ENCODE results near the gene PDPK1.
"Not testable (repeated sequence)": the region's sequence is repeated elsewhere in the genome, so short reads cannot be mapped to it uniquely, and the experiment has no call there.

Gene PDPK1

GRCh38 chr16:2523801-2524231 is 14.0 kb upstream of the PDPK1 start:
- no peak for DNase-seq

GRCh38 chr16:2524339-2524938 is 13.4 kb upstream of the PDPK1 start:
- DNase-seq, result no peak

- DNase-seq, result no peak
Observed at GRCh38 chr16:2526135-2526534, 11.7 kb upstream of the PDPK1 start.

DNA sequence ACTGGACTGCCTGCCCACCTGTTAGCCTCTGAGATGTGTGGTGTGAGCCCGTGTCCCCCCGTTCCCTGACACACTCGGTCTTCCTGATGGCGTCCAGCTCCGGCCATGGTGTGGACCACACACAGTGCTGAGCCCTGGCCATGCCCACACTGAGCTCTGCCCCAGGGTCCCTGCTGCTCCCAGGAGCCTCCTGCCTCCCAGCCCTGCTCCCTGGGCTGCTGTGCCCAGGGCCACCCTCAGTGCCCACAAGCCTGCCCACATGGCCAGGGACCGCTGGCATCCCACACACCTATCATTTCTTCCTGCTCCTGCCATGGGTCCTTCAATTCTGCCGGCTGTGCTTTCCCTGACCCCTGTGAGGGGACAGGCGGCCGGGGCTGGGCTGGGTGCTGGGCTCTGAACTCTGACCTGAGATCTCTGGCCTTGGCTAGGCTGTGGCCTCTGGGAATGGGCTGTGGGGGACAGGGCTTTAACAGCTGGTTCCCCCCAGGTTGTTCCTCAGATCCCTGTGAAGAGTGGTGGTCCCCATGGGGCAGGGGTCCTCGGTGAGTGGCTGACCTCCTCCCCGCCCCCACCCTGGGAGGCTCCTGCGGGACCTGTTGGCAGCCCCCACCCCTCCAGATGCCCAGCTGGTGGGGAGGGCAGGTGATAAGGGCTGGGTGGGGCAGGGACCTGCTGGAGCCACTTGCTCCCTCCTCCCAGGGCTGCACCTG is 10.6 kb upstream of the PDPK1 start:
- DNase-seq, result no peak

GRCh38 chr16:2527784-2528100 is 10.1 kb upstream of the PDPK1 start:
- no peak for DNase-seq

DNA sequence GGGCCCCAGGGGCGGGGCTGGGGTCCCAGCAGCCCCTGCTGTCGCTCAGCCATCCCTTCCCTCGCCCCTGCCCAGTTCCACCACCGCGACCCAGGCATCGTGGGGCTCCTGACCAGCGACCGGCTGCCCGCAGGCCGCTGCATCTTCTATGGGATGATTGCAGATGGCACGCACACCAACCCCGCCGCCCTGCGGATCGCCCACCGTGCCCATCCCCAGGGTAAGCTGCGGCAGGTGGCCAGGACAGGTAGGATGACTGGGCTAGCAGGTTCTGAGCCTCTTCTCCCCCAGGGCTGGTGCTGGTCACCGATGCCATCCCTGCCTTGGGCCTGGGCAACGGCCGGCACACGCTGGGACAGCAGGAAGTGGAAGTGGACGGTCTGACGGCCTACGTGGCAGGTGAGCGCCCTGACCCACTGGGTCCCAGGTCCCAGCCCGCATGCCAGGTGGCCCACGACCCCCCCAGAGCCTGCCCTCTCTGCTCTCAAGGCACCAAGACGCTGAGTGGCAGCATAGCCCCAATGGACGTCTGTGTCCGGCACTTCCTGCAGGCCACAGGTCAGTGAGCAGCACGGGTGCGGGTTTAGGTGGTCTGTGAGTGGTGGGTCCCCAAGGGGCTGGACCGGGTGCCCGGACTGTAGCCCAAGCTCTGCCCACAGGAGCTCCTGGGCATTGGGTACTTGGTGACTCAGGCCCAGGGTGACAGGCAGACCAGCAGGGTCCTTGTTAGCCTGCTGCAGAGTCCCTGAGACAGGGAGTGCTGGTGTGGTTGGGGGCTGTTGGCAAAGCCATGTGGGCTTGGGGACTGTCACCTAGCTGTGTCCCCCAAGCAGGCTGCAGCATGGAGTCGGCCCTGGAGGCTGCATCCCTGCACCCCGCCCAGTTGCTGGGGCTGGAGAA is 9.4 kb upstream of the PDPK1 start:
- DNase-seq, result no peak

DNA sequence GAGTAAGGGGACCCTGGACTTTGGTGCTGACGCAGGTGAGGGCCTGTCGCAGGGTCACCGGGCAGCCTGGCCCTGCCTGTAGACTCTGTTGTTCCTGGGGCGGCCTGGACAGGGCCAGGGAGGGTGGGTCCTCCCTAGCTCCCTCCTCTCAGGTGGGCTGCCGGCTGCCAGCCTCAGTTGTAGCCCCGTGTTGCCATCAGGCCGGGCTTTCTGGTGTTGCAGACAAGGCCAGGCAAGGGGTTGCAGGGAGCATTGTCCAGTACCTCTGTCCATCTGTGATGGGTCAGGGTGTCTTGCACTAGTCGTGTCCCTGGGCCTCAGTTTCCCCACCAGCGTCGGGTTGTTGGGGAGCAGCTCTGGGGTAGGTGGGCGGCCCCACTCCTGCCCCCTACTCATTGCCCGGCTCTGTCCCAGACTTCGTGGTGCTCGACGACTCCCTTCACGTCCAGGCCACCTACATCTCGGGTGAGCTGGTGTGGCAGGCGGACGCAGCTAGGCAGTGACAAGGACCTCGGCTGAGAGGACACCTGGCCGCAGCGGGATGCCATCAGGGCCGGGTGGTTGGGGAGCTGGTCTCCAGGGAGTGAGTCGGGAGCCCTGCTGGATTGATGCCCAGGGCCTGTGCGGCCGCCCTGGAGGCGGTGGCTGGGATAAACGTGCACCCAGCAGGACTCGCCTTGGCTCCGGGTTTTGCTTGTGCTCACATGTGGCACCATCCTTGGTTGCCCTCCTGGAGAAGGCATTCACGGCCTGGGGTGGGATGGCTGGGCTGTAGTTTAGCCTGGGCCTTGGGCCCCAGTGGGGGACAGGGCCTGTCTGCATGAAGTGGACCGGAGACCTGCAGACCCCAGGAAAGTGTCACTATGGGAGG is 8.5 kb upstream of the PDPK1 start:
- DNase-seq, result no peak

DNA sequence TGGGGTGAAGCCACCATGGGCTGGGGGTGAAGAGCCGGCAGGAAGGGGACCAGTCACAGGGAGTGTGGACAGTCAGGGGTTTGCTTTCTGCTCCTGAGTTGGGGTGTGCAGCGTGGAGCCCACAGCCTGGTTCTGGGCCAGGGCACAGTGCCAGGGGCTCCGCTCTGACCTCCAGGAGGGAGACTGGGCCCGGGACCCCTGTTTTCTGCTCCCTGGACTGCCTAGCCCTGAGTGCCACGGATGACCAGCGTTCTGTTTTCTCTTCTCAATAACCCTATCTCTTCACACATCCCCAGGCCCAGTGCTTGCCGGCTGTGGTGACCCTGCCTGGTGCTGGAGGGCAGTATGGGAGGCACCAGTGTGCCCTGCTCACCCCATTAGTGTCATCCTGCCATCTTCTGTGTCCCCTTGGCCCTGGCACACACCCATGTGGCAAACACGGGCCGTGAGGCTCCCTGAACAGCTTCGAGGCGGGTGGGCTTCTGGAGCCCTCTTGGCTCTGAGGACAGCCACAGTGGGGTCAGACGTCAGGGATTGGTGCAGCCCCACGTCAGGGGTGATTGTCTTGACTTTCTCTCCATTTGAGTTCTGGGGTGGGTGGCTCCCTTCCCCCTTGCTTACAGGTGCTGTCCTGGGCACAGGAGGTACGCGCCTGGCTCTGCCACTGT is 7.7 kb upstream of the PDPK1 start:
- no peak for DNase-seq

DNA sequence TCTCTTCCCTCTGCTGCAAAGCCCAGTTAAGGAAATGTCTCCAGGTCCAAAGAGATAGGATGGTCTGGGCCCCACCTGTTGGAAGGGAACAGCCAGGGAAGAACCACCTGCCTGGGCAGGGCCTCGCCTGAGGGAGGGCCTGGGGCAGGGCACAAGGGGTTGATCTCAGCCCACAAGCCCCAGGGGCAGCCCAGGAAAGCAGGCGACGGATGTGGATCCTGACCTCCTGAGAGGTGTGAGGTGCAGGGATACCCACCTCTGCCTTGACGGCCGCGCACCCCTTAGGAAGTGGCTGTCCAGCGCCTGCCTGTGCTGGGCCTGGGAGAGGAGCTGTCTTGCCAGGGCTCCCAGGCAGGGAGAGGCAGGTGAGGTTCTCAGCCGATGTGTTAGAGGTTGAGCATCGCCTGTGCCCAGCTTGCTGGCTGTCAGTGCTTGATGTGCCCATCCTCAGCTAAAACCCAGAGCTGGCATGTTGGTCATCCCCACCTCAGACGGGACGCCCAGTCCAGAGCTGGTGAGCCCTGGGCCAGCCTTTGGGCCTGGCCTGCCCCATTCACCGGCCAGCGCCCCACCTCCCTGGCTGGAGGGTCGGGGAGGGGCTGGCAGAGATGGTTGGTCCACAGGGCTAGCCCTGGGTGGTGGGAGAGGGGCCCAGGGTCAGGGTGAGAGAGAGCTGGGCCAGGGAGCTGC is 7.0 kb upstream of the PDPK1 start:
- peak in 1 of 4 experiments; percentile 15 for DNase-seq

DNA sequence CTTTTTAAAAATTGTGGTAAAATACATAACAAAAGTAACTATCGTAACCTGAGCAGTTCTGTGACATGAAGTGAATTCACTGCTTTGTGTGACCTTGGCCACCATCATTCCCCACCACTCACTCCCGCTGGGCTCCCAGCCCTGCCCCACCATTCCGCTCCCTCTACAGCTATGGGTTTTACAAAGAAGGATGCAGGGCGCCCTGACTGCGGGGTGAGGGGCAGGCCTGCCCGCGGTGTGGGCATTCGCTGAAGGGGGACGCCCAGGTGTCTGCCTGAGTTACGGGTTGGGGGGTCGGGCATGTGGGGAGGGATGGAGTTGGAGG is 6.5 kb upstream of the PDPK1 start, which contains the start of gene CEMP1:
TSS of gene CEMP1 (minus strand) at position 38 of the 325 bp plus-strand sequence. CDS start 335 bp downstream, outside the sequence.
- peak in 1 of 4 experiments; percentile 9 for DNase-seq

GRCh38 chr16:2531696-2532493 is 5.9 kb upstream of the PDPK1 start:
- DNase-seq, result peak; percentile 99 to 100 (median 99)

- peak; percentile 68 to 81 (median 77) for DNase-seq
Observed at GRCh38 chr16:2532494-2533141, 5.2 kb upstream of the PDPK1 start.

- peak in 1 of 4 experiments; percentile 7 for DNase-seq
Observed at GRCh38 chr16:2533142-2533755, 4.6 kb upstream of the PDPK1 start.

- no peak for DNase-seq
Observed at GRCh38 chr16:2533912-2534311, 3.9 kb upstream of the PDPK1 start.

DNA sequence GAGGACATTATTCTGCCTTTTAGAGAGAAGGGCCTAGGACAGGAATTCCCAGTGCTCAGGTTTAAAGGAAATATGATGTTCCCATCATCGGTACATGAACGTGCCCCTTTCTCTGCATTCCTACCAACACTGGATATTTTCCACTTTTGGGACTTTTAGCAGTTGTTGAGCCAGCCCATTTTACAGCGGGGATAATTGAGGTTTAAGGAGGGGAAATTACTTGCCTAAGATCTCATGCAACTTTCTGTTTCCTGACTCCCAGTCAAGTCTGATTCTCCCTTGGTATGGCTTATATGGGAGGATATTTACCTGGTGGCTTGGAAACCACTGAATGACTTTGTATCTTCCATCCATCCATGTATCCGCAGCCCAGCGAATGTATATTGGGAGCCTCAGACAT is 3.5 kb upstream of the PDPK1 start:
- DNase-seq, result not testable (repeated sequence)

GRCh38 chr16:2535625-2536013 is 2.2 kb upstream of the PDPK1 start:
- peak; percentile 93 to 97 (median 96) for DNase-seq

DNA sequence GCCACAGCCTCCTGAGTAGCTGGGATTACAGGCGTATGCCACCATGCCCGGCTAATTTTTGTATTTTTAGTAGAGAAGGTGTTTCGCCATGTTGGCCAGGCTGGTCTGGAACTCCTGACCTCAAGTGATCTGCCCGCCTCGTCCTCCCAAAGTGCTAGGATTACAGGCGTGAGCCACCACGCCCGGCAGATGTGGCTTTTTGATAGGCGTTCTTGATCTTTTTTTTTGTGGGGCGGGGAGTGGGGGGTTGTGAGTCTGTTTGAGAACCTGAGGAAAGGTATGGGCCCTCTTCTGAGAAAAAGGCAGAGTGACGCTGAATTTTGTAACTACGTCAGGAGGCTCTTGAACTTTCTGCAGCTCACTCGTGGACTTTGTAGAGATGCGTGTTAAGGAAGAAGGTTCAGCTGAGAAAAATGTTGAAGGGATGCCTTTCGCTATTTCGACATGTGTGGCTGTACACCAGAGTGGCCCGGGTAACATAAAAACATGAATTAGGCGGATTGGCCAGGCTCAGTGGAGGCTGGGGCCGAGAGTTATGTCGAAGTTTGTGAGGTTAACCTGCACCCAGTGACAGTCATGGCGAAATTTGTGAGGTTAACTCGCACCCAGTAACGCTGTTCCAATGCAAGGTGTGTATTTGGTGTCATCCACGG is 1.5 kb downstream of the PDPK1 start:
- not testable (repeated sequence) for DNase-seq

DNA sequence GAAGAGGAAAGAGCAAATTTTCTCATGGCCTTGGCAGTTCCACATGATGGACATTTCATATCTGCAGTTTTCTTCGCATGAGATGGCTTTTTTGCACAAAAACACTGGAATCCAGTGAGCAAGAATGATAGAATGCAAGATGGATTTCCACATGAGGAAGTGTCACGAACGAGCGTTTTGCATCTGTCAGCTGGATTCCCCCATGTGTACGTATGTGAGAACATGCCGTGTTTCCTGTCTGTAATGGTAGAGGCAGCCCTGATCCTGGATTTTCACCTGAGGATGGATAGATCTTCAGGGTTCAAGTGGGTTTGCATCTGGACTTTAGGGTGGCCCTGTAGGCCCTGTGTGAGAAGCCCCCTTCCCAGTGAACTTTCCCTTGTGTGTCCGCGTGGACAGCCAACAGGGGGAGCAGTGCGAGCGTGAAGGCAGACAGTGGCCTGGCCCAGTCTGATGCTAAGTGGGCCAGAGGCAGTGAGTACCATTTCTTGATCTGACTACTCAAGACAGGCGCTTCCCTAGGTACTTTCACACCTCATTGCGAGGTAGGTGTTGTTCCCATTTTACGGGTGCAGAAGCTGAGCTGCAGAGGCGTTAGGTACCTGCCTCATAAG is 2.1 kb downstream of the PDPK1 start:
- DNase-seq, result peak; percentile 45 to 59 (median 50)

All from suppressor macrophage (primary cell).